Measurements from ENCODE around the gene ZNF385C. TPM values are rescaled to one million over a fixed set of nuclear protein-coding genes. Genes with fewer than 3 reads are reported as not detected.
"Not testable (repeated sequence)": the region's sequence is repeated elsewhere in the genome, so short reads cannot be mapped to it uniquely, and the experiment has no call there.

Gene ZNF385C
- total RNA-seq, 2 experiments from 2014 or later = 0.40 to 0.58 TPM

GRCh38 chr17:42025936-42026335 is 72.3 kb downstream of the ZNF385C start:
- Mint-ChIP-seq H3K4me1 (peaks cover 10% of the 10 kb centered on the region), H3K27me3 (no peaks in the 10 kb centered on the region), H3K27ac (peak overlapping the region; percentile 34), H3K36me3 (peaks cover 7% of the 10 kb centered on the region), H3K4me3 (no peak overlapping the region), H3K9me3 (no peaks in the 10 kb centered on the region)
- no peak for ATAC-seq (ENCODE audit: low read depth)
- POLR2A ChIA-PET = interaction anchor here (0.7 to 3.2 kb wide), 5 partner anchors 9 to 86 kb away, joined by 3 to 18 read pairs (median 4); partner anchors contain the start of genes DHX58 and DNAJC7
- no peak for DNase-seq

- Mint-ChIP-seq H3K27me3 (no peaks in the 10 kb centered on the region), H3K4me3 (no peak overlapping the region), H3K27ac (peak overlapping the region; percentile 37), H3K36me3 (peaks cover 7% of the 10 kb centered on the region), H3K4me1 (peaks cover 17% of the 10 kb centered on the region), H3K9me3 (no peaks in the 10 kb centered on the region)
- ATAC-seq (ENCODE audit: low read depth) (no peak), DNase-seq (no peak)
- POLR2A ChIA-PET = interaction anchor here (0.7 to 3.2 kb wide), 4 partner anchors 72 to 87 kb away, joined by 3 to 18 read pairs (median 6); partner anchors contain the start of gene DHX58
These were observed 73.1 kb downstream of the ZNF385C start for GRCh38 chr17:42025191-42025579.

GRCh38 chr17:42023524-42024349 is 74.5 kb downstream of the ZNF385C start:
- POLR2A ChIA-PET = interaction anchor here (0.7 to 1.2 kb wide), 4 partner anchors 88 to 97 kb away, joined by 3 to 4 read pairs (median 4); partner anchors contain the start of gene KAT2A
- H3K36me3 Mint-ChIP-seq = peaks cover 7% of the 10 kb centered on the region
- H3K27me3 Mint-ChIP-seq = no peaks in the 10 kb centered on the region
- DNase-seq (no peak), ATAC-seq (ENCODE audit: low read depth) (no peak)
- peaks cover 2% of the 10 kb centered on the region for H3K9me3 Mint-ChIP-seq
- H3K4me1 Mint-ChIP-seq = peaks cover 22% of the 10 kb centered on the region
- no peak overlapping the region for H3K27ac Mint-ChIP-seq
- no peak overlapping the region for H3K4me3 Mint-ChIP-seq

DNA sequence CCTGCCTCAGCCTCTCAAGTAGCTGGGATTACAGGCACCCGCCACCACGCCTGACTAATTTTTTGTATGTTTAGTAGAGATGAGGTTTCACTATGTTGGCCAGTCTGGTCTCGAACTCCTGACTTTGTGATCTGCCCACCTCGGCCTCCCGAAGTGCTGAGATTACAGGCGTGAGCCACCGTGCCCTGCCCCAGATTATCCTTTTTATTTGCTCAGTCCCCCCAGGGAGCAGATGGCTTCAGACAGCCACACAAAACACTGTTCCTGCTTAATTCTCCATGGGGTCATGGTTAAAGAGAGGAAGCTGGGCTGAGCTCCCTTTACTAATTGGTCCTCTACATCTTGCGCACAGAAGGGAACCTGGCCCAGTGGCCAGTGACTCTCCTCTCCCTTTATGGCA is 77.4 kb downstream of the ZNF385C start:
- ATAC-seq (ENCODE audit: low read depth) = not testable (repeated sequence)
- H3K4me1 Mint-ChIP-seq = peaks cover 34% of the 10 kb centered on the region

DNA sequence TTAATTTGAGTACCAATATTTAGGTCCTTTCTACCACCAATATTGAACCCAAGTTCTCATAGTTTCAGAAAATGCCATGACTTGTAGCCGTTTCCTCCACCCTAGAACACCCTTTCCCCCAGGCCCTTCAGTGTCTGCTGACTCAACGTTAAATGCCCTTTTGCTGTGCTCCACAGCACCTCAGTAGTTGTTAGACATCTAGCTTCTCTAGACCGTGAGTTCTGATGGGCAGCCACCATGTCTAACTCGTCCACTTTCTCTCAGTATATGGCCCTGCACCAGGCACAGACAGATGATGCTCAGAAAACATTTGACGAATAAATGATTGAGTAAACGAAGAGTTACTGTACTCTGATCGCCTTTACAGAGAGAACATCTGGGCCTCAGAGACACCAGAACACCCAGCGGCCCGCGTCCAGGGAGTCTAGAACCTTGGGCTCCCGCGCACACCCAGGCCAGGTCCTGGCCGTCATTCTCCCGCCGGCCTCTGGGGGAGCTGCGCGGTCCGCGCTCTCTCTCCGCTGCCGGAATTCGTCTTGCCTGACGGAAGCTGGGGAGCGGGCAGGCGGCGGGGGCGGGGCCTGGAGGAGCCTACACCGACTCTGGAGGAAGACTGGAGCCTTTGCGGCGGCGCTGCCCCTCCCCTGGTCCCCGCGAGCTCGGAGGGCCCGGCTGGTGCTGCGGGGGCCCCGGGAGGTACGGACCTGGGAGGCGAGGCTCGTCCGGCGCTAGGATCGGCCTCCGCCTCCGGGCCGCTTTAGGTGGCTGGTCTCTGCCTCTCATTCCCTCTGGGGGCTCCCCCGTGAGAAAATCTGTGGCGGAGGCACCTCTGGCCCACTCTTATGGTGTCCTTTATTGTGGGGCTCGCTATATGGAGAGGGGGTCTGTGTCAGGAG is 78.5 kb downstream of the ZNF385C start, which contains the start of gene NKIRAS2:
TSS of gene NKIRAS2 (plus strand) at position 582 of the 896 bp plus-strand sequence. CDS start 1,488 bp downstream, outside the sequence.
- POLR2A ChIA-PET = interaction anchor here (0.5 to 6.9 kb wide), 12 partner anchors 15 to 229 kb away, joined by 3 to 108 read pairs (median 4); partner anchors contain the start of genes CNP, DHX58, GHDC and KAT2A
- DNase-seq = peak; percentile 93
- H3K27me3 Mint-ChIP-seq = no peaks in the 10 kb centered on the region
- H3K36me3 Mint-ChIP-seq = peaks cover 7% of the 10 kb centered on the region
- peaks cover 42% of the 10 kb centered on the region for H3K4me1 Mint-ChIP-seq
- peak; percentile 76 for ATAC-seq (ENCODE audit: low read depth)
- H3K27ac Mint-ChIP-seq = peak within 1 kb of the TSS; percentile 87
- H3K9me3 Mint-ChIP-seq = peaks cover 2% of the 10 kb centered on the region
- H3K4me3 Mint-ChIP-seq = peak within 1 kb of the TSS; percentile 97

More for the DNA sequence above, 77.4 kb downstream of the ZNF385C start:
- Mint-ChIP-seq H3K4me3 (peak overlapping the region; percentile 97), H3K27ac (peak overlapping the region; percentile 87)
- not testable (repeated sequence) for H3K9me3 Mint-ChIP-seq, H3K27me3 Mint-ChIP-seq, DNase-seq, H3K36me3 Mint-ChIP-seq
- POLR2A ChIA-PET = interaction anchor here (0.6 to 6.9 kb wide), 8 partner anchors 44 to 228 kb away, joined by 3 to 108 read pairs (median 4); partner anchors contain the start of genes CNP, DHX58, GHDC and KAT2A

GRCh38 chr17:42018988-42019387 is 79.3 kb downstream of the ZNF385C start:
- POLR2A ChIA-PET = interaction anchor here (0.5 to 6.9 kb wide), 8 partner anchors 14 to 176 kb away, joined by 3 to 108 read pairs (median 10); partner anchors contain the start of genes ACLY, CNP, DHX58 and GHDC
- H3K4me3 Mint-ChIP-seq = peak overlapping the region; percentile 96
- H3K27ac Mint-ChIP-seq = no peak overlapping the region
- DNase-seq = no peak
- ATAC-seq (ENCODE audit: low read depth) = no peak
- no peaks in the 10 kb centered on the region for H3K27me3 Mint-ChIP-seq
- peaks cover 2% of the 10 kb centered on the region for H3K9me3 Mint-ChIP-seq
- peaks cover 40% of the 10 kb centered on the region for H3K4me1 Mint-ChIP-seq
- H3K36me3 Mint-ChIP-seq = peaks cover 4% of the 10 kb centered on the region

DNA sequence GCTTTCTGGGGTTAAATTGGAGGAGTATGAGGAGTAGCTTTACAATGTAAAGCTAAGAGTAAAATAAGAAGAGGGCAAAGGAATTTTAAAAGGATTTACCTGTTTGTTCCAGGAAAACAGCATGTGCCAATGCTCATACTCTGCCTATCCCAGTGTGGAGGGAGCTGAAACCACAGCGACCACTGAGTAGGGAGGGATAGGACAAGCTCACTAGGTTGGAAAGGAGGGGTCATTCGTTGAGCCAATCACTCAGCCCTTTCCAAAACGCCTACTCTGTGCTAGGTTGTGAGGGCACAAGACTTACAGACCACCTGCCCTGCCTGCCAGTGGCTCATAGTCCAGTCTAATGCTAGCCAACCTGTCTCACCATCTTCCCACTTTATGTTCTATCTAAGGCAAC is 79.9 kb downstream of the ZNF385C start:
- H3K9me3 Mint-ChIP-seq = peaks cover 2% of the 10 kb centered on the region
- POLR2A ChIA-PET = interaction anchor here (0.6 to 6.9 kb wide), 14 partner anchors 22 to 163 kb away, joined by 3 to 108 read pairs (median 6); partner anchors contain the start of genes ACLY, CNP, DHX58 and KAT2A
- H3K4me1 Mint-ChIP-seq = peaks cover 43% of the 10 kb centered on the region
- no peak for DNase-seq
- H3K4me3 Mint-ChIP-seq = peak overlapping the region; percentile 96
- H3K27ac Mint-ChIP-seq = peak overlapping the region; percentile 99
- H3K36me3 Mint-ChIP-seq = peaks cover 6% of the 10 kb centered on the region
- H3K27me3 Mint-ChIP-seq = no peaks in the 10 kb centered on the region
- ATAC-seq (ENCODE audit: low read depth) = no peak

DNA sequence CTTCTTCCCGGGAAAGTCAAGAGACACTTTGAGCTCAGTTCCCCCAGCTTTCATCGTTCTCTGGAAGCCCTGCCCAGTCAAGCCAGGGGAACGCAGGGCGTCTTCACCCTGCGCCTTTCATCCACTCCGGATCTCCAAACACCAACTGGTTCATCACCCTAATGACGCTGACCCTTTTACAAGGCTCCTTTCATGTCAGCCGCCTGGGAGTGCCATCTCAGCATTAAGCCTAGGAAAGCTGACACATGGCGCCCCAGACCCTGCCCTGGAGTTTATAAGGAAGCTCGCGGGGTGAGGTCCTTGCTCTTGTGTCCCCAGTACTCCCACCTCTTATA is 80.4 kb downstream of the ZNF385C start:
- peak overlapping the region; percentile 99 for H3K27ac Mint-ChIP-seq
- peaks cover 47% of the 10 kb centered on the region for H3K4me1 Mint-ChIP-seq
- DNase-seq (no peak), ATAC-seq (ENCODE audit: low read depth) (peak; percentile 19)
- peak overlapping the region; percentile 96 for H3K4me3 Mint-ChIP-seq
- no peaks in the 10 kb centered on the region for H3K27me3 Mint-ChIP-seq
- H3K36me3 Mint-ChIP-seq = peaks cover 8% of the 10 kb centered on the region
- H3K9me3 Mint-ChIP-seq = peaks cover 2% of the 10 kb centered on the region
- POLR2A ChIA-PET = interaction anchor here (0.6 to 6.9 kb wide), 25 partner anchors 9 to 294 kb away, joined by 3 to 108 read pairs (median 4); partner anchors contain the start of genes ACLY, CNP, DHX58 and GHDC

DNA sequence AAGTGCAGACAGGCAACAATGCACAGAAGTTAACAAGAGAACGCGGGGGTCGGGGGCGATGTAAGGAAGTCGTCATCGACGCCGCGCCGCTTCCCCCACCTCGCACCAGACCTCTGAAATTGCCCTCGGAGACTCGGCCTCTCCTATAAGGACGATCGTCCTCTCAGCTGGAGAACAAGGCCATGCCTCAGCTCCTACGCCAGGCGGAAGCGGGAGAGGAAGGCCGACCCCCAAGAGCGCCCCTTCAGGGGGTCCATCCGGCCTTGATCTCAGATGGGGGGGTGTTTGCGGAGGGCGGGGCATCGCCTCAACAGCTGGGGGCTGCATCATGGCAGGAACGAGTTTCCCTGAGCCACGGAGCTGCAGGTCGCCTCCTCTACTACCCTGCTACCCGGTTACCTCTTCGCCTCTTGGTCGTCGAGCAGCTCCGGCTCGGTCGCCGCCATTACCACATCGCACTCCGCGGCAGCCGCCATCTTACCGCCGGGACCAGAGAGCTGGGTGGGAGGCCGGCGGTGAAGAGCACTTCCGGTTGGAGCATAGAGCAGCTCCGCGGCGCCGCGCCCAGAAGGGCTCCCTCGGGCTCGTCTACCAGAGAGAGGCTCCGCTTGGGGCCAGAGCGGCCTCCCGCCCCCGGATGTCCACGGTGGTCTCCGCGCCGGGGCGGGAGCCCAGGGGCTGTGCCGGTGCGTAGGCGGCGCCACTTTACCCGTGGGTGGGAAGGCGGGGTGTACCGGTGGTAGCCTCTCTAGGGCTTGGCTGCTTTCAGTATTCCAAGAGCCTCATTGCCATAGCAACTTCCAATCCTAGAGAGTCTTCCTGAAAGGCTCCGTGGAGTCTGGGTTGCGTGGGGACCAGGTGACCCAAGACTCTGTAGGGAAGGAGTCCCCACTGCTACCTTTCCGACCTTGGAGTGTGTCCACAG is 81.1 kb downstream of the ZNF385C start, which contains the start of gene DNAJC7:
TSS of gene DNAJC7 (minus strand) at position 499 of the 925 bp plus-strand sequence. CDS start at position 476, 23 bp downstream.
- peak within 1 kb of the TSS; percentile 96 for H3K4me3 Mint-ChIP-seq
- peak within 1 kb of the TSS; percentile 99 for H3K27ac Mint-ChIP-seq
- peaks cover 2% of the 10 kb centered on the region for H3K9me3 Mint-ChIP-seq
- H3K27me3 Mint-ChIP-seq = no peaks in the 10 kb centered on the region
- H3K4me1 Mint-ChIP-seq = peaks cover 47% of the 10 kb centered on the region
- DNase-seq (peak; percentile 90), ATAC-seq (ENCODE audit: low read depth) (peak; percentile 85)
- POLR2A ChIA-PET = interaction anchor here (0.6 to 6.9 kb wide), 27 partner anchors 9 to 1198 kb away, joined by 3 to 108 read pairs (median 4); partner anchors contain the start of genes ACLY, CNP, DHX58 and GHDC
- peaks cover 5% of the 10 kb centered on the region for H3K36me3 Mint-ChIP-seq

- peak overlapping the region; percentile 96 for H3K4me3 Mint-ChIP-seq
- peaks cover 8% of the 10 kb centered on the region for H3K36me3 Mint-ChIP-seq
- peak overlapping the region; percentile 99 for H3K27ac Mint-ChIP-seq
- ATAC-seq (ENCODE audit: low read depth) (no peak), DNase-seq (no peak)
- peaks cover 2% of the 10 kb centered on the region for H3K9me3 Mint-ChIP-seq
- H3K27me3 Mint-ChIP-seq = no peaks in the 10 kb centered on the region
- H3K4me1 Mint-ChIP-seq = peaks cover 54% of the 10 kb centered on the region
- POLR2A ChIA-PET = interaction anchor here (1.1 to 6.9 kb wide), 12 partner anchors 9 to 1197 kb away, joined by 4 to 108 read pairs (median 4); partner anchors contain the start of genes ACLY, CNP, DHX58 and GHDC
These were observed 81.9 kb downstream of the ZNF385C start for GRCh38 chr17:42016411-42016831.

GRCh38 chr17:42013740-42014139 is 84.5 kb downstream of the ZNF385C start:
- not testable (repeated sequence) for H3K27ac Mint-ChIP-seq; ATAC-seq (ENCODE audit: low read depth); H3K27me3 Mint-ChIP-seq; H3K4me3 Mint-ChIP-seq; H3K9me3 Mint-ChIP-seq; DNase-seq
- Mint-ChIP-seq H3K36me3 (peaks cover 12% of the 10 kb centered on the region), H3K4me1 (peaks cover 49% of the 10 kb centered on the region)
- POLR2A ChIA-PET = interaction anchor here (0.8 kb wide), 1 partner anchor 47 kb away, joined by 3 read pairs; no protein-coding TSS in a partner anchor

Measured in activated naive CD8-positive, alpha-beta T cell treated with anti-CD3 and anti-CD28 coated beads, Interleukin-2, amount 10 ng/mL, durations not matched to agents 7 days and 5 days (primary cell).